Measurements from ENCODE around the gene TNRC6A.
"Not testable (repeated sequence)": the region's sequence is repeated elsewhere in the genome, so short reads cannot be mapped to it uniquely, and the experiment has no call there.

The TNRC6A gene

DNA sequence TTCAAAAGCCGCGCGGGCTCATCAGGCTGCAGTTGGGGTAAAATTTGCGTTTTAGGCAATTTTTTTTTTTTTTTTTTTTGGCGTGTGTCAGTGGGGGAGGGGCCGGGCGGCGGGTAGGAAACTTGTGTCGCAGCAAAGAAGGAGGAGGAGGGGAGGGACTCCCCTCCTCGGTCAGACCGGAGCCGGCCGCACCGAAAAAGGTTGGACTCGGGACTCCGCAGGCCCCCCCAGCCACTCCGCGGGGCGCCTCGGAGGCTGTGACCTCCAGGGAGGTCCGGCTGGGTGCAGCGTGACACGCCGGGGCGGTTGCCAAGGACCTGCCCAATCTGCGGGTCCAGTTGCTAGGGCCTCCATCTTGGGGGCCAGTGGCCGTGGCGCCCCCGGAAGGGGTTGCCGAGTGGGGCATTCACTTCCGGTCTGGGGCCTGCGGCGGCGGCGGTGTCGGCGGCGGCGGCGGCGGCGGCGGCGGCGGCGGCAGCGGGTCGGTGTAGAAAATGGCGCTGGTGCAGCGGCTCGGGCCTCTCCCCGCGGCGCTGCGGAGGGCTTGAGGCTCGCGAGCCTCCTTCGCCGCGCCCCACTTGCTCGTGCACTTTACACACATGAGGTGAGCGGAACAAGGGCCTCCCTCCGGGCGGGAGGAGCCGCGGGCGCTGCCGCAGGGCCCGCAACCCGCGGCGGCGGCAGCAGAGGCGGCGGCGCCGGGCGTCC lies at the start of gene TNRC6A:
Gene TNRC6A (plus strand): TSS at position 409 of the 708 bp plus-strand sequence. CDS start 191 bp downstream, at position 600.
- DNase-seq, result peak; percentile 87

DNA sequence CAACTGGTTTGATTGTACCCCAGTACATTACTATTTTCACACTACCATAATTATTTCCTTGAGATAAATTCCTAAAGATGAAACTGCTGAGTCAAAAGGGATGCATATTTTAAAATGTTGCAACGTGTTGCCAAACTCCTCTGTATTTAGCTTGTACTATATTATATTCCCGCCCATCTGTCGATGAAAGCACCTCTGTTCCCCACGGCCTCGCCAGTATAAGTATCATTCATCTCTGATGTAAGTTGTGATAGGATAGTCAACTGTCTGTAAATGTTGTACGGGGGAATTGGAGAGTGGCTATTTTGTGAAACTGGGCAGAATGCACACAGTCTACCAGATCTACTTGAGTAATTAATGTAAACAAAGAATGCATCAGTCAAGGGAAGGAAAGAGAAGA lies 47.7 kb upstream of the TNRC6A start:
- DNase-seq, result no peak

DNA sequence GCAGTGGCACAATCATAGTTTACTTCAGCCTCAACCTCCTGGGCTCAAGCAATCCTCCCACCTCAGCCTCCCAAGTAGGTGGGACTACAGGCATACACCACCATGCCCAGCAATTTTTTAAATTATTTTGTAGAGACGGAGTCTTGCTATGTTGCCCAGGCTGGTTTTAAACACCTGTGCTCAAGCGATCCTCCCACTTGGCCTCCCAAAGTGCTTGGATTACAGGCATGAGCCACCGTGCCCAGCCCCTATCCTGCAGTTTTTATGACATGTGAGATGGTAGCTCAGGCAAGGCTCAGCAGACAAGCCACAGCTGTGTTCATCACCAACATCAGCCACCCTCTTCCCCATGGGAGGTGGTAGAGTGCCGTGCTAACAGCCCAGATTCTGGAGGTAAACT lies 46.2 kb upstream of the TNRC6A start:
- DNase-seq, result no peak

DNA sequence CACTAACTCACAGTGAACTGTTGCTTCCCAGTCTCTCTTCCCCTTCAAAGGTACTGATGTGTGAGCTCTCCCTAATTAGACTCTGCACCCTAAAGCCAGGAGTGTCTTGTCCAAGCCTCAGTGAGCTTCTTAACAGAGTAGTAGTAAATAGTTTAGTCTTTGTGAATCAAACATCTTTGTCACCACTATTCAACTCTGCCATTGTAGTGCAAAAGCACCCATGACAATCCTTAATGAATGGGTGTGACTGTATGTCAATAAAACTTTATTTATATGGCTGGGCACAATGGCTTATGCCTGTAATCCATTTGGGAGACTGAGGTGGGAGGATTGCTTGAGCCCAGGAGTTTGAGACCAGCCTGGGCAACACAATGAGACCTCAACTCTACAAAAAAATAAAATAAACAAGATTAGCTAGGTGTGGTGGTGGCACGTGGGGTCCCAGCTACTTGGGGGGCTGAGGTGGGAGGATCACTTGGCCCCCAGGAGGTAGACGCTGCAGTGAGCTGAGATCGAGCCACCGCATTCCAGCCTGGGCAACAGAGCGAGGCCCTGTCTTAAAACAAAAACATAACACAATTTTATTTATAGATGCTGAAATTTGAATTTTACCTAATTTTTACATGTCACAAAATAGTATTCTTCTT lies 45.5 kb upstream of the TNRC6A start:
- no peak for DNase-seq

DNA sequence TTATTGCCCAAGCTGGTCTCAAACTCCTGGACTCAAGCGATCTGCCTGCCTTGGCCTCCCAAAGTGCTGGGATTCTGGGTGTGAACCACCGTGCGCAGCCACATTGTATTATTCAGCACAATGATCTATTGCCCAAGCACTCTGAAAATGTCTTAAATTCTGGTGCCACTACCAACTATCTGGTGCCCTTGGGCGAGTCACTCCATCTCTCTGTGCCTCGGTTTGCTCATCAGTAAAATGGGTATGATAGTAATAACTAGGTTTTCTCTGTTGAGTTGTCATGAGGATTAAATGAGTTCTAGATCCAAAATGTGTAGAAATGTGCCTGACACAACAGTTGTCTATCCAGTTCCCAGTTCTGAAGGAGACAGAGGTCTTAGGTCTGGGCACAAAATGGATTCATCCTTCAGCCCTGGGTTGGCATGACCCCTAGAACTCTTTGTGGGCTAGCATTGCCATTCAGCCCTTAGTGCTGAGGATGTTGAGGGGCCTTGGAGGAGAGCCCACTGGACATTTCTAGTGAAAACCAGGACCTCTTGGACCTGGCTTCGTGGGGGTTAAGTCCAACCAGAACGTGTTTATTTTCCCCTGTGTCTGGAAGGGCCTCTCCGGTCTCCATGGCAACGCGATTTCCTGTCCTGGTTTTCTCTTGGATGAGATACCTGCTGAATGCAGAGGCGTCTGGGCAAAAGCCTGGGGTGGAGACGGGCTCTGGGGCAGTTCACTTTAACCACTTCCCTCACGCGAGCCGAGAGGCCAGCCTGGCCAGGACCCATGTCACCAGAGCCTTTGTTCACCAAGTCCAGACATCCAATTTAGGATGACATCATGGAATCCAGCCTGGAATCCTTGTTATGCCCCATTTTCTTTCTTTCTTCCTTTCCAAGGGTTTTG lies 43.7 kb upstream of the TNRC6A start:
- peak; percentile 72 for DNase-seq

DNA sequence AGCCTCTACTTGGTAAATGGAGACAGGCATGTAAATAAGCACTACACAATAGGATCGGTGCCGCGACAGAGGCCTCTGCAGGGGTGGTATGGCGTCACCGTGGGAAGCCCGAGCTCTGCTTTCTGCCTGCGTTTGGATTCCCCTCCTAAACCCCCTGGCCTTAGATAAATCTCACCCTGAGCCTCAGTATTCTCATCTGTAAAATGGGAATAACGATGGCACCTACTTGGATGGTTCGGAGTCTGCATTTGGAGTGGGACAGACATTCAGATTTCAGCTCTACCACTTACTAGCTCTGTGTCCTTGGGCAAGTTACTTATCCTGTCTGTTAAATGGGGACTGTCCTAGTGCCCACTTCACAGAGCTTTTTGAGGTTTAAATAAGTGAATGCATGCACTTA lies 42.8 kb upstream of the TNRC6A start:
- DNase-seq, result no peak

DNA sequence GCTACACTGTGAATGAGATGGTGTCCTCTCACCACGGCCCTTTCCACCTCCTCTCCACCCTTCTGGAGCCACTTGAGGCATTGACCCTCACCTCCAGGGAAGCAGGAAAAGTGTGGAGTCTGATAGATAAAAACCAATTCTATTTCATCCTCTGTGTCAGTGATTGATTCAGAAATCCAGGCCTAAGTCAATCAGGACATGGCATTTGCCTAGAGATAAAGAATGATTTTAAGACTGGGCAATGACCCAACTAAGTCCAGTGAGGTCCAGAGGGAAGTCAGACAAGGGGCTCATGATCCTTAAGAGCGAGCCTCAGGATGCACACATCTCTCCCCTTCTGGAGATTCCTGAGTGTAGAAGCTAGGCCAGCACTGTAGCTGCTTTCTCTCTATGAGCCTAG lies 41.1 kb upstream of the TNRC6A start:
- no peak for DNase-seq

DNA sequence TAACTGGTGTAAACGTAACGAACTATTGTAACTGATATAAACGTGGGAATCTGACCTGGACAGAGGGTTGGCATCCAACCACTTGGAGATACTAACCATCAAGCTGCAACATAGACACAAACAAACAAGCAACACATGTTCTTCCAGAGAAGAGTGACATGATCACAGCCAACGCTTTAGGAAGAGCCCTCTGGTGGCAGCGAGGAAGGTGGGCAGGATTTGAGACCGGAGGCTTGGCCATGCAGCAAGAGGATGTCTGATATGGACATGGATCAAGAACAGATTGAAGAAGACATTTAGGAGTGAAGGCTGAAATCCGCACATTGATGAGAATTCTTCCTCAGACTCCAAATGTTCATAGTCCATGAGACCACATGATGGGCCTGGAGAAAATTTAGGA lies 40.3 kb upstream of the TNRC6A start:
- DNase-seq, result peak; percentile 57

DNA sequence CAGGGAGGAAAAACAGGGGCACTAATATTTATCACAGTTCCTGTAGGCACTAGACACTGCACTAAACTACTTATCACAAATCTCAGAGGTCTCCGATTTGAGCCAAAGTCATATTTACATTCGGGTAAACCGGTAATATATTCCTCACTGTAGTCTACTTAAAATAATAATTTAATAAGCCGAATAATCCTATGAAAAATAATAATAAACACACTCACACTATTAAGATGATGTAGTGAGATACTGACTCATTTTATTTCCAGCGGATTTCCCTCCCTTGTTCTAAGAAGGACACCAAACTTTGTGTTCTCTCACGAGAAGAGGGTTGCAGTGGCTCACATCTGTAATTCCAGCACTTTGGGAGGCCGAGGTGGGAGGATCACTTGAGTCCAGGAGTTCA lies 36.6 kb upstream of the TNRC6A start:
- no peak for DNase-seq

DNA sequence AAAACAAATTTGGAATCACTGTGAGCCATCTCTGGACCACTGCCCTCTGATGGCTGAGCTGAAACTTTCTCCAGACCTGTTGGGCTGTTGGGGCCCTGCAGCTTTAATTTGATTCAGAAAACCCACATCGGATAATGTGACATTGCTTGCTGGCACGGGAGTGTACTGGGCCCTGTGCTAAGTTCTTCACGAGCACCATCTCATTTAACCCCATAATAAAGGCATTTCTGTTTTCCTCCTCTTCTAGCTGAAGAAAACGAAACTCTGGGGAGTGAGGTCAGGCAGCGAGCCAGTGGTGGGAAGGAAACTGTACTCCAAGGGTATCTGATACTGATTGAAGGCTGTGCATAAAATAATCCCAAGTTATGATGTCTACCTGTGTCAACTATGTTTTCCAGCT lies 34.5 kb upstream of the TNRC6A start:
- no peak for DNase-seq

DNA sequence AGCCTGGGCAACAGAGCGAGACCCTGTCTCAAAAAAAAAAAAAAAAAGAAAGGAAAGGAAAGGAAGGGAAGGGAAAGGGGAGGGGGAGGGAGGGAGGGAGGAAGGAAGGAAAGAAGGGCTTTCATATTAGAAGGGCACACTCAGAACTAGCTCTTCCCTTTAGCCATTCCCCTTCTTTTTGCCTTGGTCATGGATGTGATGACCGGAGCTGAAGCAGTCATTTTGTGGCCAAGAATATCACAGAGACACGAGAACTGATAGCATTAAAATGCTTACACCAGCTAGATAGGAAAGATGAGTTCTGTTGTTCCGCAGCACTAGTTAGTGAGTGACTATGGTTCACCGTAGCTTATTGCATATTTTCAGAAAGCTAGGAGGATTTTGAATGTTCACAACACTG lies 32.8 kb upstream of the TNRC6A start:
- no peak for DNase-seq

DNA sequence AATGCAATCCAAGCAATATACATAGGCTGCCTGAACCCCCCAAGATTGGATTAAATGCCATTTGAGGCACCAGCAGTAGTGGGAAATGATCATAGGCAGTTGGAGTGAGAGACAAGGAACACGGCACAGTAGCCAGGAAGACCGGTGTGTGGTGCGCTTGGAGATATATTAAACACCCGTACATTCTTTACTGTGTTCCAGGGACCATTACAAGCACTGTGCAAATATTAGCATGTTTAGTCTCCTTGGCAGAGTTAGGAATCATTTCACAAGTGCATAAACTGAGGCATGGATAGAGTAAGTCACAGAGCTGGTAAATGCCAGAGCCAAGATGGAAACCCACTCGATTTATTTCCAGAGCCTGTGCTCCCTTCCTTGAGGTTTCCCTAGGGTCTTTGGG lies 31.1 kb upstream of the TNRC6A start:
- no peak for DNase-seq

DNA sequence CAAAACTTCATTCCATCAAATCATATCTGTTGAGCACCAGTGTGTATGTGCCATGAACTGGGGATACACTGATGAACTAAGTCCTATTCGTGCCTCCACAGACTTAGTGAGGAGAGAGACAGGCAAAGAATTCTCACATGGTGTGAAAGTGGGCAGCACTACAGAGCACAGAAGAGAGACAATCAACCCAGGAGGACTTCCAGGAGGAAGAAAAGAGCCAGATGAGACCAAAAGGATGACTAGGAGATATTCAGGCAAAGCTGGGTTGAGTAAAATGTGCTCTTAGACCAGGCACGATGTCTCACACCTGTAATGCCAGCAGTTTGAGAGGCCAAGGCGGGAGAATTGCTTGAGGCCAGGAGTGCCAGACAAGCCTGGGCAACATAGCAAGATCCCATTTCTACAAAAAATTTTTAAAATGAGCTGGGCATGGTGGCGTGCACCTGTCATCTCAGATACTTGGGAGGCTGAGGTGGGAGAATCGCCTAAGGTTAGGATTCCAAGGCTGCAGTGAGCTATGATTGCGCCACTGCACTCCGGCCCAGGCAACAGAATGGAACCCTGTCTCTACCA lies 30.2 kb upstream of the TNRC6A start:
- no peak for DNase-seq

DNA sequence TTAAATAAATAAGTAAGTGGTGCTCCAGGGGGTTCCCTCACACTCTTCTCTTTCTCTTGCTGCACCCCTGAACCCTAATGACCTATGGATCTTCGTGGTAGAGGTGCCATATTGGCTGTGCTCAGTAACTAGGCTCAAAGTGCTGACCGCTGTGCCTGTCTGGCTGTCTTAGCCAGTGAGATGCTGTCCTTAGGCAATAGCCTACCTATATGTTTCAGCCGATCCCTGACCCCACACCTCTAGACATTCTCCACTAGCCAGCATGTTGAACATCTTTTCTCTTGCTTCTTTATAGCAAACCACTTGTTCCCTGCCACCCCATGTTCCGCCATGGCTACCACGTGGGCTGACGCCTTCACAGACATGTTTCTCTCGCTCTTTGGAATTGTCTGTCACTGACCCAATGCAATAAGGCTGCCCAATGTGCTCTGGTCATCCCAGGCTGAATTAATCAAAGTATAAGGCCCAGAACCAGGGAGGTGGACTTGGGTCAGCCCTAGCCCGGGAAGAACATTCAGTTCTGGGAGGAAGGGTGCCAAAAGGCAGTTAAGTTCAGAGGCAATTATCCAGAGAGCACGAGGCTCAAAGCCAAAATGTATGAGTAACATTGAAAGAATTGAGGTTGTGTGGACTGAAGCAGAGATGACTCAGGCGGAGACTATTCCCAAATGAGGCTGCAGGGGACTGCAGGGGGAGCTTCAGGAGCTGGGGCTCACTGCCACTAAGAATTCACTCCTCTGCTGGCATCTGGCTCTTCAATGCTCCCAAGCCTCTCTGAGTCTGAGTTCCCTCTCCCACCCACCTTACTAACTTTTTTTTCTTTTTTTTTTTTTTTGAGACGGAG lies 28.7 kb upstream of the TNRC6A start:
- peak; percentile 73 for DNase-seq

DNA sequence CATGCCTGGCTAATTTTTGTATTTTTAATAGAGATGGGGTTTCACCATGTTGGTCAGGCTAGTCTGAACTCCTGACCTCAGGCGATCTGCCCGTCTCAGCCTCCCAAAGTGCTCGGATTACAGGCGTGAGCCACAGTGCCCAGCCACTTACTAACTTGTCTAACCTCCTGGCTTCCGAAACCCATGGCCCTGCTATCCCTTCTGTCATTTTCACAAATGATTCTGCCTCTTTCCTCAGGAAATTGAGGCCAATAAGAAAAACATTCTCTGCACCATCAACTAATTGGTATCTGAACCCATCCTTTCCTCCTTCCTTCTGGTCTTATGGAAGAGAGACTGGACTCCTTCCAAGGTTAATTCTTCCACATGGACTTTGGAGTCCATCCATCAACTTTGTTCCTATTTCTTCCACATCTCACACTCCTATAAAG lies 27.9 kb upstream of the TNRC6A start:
- no peak for DNase-seq

DNA sequence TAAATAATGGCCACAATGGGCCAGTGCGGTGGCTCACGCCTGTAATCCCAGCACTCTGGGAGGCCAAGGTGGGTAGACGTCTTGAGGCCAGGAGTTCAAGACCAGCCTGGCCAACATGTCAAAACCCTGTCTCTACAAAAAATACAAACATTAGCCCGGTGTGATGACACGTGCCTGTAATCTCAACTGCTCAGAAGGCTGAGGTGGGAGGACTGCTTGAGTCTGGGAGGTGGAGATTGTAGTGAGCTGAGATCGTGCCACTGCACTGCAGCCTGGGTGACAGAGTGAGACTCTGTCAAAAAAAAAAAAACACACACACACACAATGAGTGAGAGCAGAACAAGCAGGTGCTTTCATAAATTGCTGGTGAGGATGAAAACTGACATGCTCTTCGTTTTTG lies 21.7 kb upstream of the TNRC6A start:
- not testable (repeated sequence) for DNase-seq

DNA sequence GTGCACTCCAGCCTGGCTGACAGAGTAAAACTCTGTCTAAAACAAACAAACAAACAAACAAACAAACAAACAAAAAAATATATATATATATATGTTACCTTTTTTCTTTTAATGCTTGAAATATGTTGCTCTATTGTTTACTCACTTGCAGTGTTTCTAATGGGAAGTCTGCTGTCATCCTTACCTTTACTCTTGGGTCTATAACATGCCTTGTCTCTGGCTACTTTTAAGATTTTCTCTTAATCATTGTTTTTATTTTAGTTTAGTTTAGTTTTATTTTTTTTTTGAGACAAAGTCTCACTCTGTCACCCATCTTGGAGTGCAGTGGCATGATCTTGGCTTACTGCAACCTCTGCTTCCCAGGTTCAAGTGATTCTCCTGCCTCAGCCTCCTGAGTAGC lies 16.1 kb upstream of the TNRC6A start:
- DNase-seq, result no peak

DNA sequence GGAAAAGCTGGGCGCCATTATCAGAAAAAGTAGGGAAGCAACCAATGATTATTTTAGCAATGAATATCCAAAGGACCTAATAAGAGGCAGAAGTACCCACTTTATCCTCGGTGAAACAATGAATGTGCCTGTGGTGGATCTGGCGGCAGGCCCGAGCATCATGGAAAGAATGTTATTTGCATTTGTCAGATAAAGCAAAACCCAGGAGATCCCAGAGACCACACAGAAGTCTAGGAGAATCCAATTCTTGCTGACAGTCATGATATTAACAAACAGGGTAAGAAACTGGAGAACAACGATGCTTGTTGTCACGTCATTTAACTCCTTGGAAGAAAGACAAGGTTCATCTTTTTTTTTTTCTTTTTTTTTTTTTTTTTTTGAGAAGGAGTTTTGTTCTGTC lies 12.0 kb upstream of the TNRC6A start:
- no peak for DNase-seq

DNA sequence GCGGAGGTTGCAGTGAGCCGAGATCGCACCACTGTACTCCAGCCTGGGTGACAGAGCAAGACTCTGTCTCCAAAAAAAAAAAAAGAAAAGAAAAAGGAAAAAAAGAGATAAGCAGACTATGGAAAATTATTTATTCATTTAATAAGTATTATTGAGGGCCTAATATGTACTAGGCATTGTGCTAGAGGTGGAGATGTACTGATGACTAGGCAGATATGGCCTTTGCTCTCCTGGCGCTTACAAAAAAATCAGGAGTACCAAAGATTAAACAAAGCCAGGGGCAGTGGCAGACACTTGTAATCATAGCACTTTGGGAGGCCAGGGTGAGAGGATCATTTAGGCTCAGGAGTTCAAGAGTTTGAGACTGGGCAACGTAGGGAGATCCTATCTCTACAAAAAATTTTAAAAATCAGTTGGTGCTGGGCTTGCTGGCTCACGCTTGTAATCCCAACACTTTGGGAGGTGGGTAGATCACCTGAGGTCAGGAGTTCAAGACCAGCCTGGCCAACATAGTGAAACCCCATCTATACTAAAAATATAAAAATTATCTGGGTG lies 10.4 kb upstream of the TNRC6A start:
- DNase-seq, result no peak

DNA sequence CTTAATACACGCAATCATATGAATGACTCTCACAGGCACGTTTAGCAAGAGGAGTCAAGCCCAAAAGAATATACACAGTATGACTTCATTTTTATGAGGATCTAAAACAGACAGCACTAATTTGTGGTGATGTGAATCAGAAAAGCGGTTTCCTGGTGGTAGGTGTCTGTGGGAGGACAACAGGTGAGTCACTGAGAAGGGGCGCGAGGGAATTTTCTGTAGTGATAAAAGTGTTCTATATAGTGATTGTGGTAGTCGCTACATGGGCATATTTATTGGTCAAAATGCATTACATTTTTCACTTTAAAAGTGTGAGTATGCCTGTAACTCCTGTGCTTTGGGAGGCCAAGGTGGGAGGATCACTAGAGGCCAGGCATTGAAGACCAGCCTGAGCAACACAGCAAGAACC lies 7.6 kb upstream of the TNRC6A start:
- DNase-seq, result no peak

DNA sequence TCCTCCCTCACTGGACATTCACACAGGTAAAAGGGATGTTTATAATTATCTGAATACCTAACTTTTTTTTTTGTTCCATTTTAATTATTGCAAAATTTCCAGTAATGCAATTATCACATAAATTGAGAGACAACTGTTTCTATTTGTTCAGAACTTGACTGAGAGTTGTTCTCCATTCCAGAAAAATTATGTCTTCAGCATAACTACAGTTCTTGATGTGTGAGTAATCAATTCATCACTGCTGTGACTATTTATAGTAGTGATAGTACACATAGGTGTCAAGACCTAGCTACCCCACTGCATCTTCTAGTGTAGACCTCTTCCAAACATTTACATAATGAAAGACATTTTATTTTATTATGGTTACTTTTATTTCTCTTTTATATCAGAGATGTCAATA lies 5.8 kb upstream of the TNRC6A start:
- no peak for DNase-seq

DNA sequence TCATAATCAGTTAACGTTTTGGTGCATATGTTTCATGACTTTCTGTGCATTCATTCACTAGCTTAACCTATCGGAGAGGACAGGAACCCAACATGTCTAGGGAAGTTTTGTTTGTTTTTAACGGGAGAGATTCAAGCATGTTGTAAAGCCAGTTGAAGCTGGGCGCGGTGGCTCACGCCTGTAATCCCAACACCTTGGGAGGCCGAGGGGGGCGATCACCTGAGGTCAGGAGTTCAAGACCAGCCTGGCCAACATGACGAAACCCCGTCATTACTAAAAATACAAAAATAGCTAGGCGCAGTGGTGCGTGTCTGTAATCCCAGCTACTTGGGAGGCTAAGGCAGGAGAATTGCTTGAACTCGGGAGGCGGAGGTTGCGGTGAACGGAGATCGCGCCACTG lies 1.4 kb upstream of the TNRC6A start:
- no peak for DNase-seq
